ENCODE results near the gene PTPN23.

PTPN23 gene

GRCh38 chr3:47421741-47422649 is 41.2 kb downstream of the PTPN23 start:
- DNase-seq = no peak

- no peak for DNase-seq
Measured at GRCh38 chr3:47422743-47423142, 41.9 kb downstream of the PTPN23 start.

GRCh38 chr3:47423548-47424145 is 42.8 kb downstream of the PTPN23 start:
- no peak for DNase-seq

- DNase-seq = no peak
Measured at GRCh38 chr3:47424434-47425382, 43.9 kb downstream of the PTPN23 start.

- no peak for DNase-seq
Measured at GRCh38 chr3:47425383-47425778, 44.6 kb downstream of the PTPN23 start.

- no peak for DNase-seq
Measured at GRCh38 chr3:47425959-47426358, 45.1 kb downstream of the PTPN23 start.

GRCh38 chr3:47427866-47428265 is 47.0 kb downstream of the PTPN23 start:
- no peak for DNase-seq

GRCh38 chr3:47428662-47429061 is 47.8 kb downstream of the PTPN23 start:
- no peak for DNase-seq

GRCh38 chr3:47429476-47430270 is 48.9 kb downstream of the PTPN23 start:
- no peak for DNase-seq

GRCh38 chr3:47430606-47431005 is 49.8 kb downstream of the PTPN23 start:
- no peak for DNase-seq

GRCh38 chr3:47431225-47431624 is 50.4 kb downstream of the PTPN23 start:
- no peak for DNase-seq

GRCh38 chr3:47432673-47433072 is 51.9 kb downstream of the PTPN23 start:
- no peak for DNase-seq

GRCh38 chr3:47433796-47434195 is 53.0 kb downstream of the PTPN23 start:
- DNase-seq = no peak

- DNase-seq = no peak
Measured at GRCh38 chr3:47434849-47435248, 54.0 kb downstream of the PTPN23 start.

GRCh38 chr3:47436180-47436579 is 55.4 kb downstream of the PTPN23 start:
- DNase-seq = no peak

- DNase-seq = no peak
Measured at GRCh38 chr3:47440131-47440530, 59.3 kb downstream of the PTPN23 start.

- no peak for DNase-seq
Measured at GRCh38 chr3:47441796-47442551, 61.2 kb downstream of the PTPN23 start.

- DNase-seq = no peak
Measured at GRCh38 chr3:47443611-47443995, 62.8 kb downstream of the PTPN23 start.

- no peak for DNase-seq
Measured at GRCh38 chr3:47444103-47444502, 63.3 kb downstream of the PTPN23 start.

GRCh38 chr3:47452453-47453215 is 71.8 kb downstream of the PTPN23 start:
- no peak for DNase-seq
